Measurements from ENCODE around the gene MYCBP2. TPM values are rescaled to one million over a fixed set of nuclear protein-coding genes. Genes with fewer than 3 reads are reported as not detected.
A peak's percentile ranks its signal among the peaks of the same experiment; 100 is the strongest.

MYCBP2 gene
- total RNA-seq, 1 donor from 2014 or later, result 43.7 TPM

GRCh38 chr13:77062097-77062496 lies 264.8 kb downstream of the MYCBP2 start:
- ATAC-seq (ENCODE audit: poor library complexity) (no peak), DNase-seq (no peak)
- intact Hi-C loops (cut with DNase I), result no loop called here

- no peak for DNase-seq
- intact Hi-C loops (cut with DNase I), result no loop called here
- ATAC-seq (ENCODE audit: poor library complexity), result no peak
Observed at GRCh38 chr13:77061362-77061761, 265.5 kb downstream of the MYCBP2 start.

GRCh38 chr13:77056886-77057285 lies 270.0 kb downstream of the MYCBP2 start:
- DNase-seq (no peak), ATAC-seq (ENCODE audit: poor library complexity) (no peak)
- intact Hi-C loops (cut with DNase I), result no loop called here

DNA sequence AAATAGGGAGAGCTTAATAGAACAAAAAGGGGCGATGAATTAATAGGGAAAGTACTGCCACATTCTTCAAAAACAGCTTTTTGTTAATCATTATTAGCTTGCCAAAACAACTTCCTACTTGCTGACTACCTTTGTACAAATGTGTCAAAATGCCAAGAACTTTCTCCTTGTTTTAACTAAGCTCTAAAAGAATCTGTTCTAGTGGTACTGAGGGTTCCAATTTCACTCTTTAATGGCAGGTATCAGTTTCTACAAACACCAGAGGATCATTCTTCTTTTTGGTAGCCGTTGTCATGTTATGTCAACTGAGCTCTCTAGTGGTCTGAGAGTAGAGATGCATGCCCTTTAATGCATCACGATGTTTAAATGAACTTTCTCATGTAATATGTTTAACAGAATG lies 270.5 kb downstream of the MYCBP2 start:
- intact Hi-C loops (cut with DNase I), result no loop called here

DNA sequence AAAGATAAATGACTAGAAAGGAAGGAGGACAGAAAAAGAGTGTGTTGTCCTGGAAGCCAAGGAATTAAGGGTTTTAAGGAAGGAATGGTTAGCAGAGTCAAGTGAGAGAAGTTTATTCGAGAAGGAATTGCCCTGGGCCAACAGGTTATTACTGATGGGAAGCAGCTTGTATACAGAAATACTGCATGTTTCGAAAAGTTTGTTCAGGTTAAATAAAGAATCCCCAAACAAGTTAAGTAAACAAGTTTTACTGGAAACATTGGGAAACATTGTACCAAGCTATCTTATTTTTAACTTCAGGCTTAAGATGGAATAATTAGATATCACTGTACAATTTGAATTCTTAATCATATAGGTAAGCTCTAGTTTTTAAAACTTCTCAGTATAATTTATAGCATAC lies 271.7 kb downstream of the MYCBP2 start:
- intact Hi-C loops (cut with DNase I), result no loop called here
- ATAC-seq (ENCODE audit: poor library complexity) (no peak), DNase-seq (no peak)

More for the DNA sequence above, 270.5 kb downstream of the MYCBP2 start:
- no peak for ATAC-seq (ENCODE audit: poor library complexity)
- DNase-seq, result no peak

DNA sequence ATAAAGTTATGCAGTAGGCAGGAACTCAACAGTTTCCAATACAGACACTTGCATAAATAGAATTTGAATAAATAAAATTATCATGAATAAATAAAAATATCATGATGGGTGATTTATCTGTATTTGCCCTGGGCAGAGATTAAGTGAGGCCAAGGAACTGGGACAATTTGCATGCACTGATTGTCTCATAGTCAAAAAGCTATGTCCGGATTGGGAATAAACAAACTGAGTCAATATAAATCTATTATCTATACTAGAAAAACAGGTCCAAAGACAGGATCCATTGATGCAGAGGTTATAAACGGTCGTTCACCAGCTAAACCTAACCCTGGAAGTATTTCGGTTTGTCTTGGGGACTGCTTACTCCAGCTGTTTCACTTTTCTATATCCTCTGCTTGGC lies 273.7 kb downstream of the MYCBP2 start:
- ATAC-seq (ENCODE audit: poor library complexity), result no peak
- DNase-seq, result no peak
- intact Hi-C loops (cut with DNase I), result no loop called here

- DNase-seq (no peak), ATAC-seq (ENCODE audit: poor library complexity) (no peak)
- intact Hi-C loops (cut with DNase I), result no loop called here
Observed at GRCh38 chr13:77048681-77049080, 278.2 kb downstream of the MYCBP2 start.

DNA sequence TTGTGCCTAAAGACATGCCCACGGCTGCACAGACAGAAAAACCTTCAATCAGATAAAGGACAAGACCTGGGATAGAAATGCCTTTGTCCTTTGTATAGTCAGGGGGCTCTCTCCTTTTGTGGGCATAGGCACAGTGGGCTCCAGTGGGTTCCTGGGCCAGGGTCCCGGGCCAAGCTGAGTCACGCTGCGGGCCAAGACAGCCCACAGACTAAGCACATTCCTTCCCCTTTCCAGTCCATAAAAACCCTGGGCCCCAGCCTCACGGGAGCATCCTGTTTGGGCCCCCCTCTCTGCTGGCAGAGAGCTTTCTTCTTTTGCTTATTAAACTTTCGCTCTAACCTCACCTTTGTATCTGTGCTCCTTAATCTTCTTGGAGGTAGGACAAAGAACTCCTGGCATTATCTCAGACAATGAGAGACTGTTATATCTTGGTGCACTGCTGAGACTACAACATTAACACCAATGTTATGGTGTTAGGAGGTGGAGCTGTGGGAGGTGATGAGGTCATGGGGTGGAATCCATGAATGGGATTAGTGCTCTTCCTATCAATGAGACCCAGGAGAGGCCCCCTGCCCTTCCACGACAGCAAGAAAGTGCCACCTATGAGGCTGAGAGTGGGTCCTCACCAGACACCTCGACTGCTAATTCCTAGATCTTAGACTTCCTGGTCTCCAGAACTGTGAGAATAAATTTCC lies 279.1 kb downstream of the MYCBP2 start:
- no peak for DNase-seq
- ATAC-seq (ENCODE audit: poor library complexity), result no peak
- intact Hi-C loops (cut with DNase I), result no loop called here

DNA sequence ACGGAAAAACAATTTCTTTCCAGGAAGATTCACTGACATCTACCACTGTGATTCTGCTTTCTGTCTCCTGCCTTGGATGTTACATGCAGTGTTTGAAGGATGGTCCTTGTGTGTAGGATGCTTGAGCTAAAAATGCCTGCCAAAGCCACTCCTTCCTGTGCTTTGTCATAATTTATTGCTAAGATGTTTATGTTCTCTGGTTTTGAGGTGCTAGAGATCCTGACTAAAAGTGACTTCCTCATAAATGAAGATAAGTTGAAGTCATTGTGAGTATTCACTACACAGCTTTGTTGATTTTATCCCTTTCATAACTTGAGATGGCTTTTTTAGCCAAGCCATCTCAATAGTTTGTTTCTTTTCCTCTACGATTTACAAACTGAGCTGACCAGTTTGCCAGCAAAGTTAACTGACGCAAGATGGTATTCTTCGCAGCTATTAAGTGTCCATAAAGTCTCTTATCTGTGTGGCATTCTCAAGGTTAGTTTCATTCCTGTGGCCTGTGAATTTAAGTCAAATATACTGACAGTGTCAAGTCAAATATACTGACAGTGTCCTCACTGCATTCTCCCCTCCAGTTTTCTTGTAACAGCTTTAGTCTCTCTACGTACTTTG lies 284.2 kb downstream of the MYCBP2 start:
- ATAC-seq (ENCODE audit: poor library complexity), result no peak
- intact Hi-C loops (cut with DNase I), result no loop called here
- DNase-seq, result no peak

DNA sequence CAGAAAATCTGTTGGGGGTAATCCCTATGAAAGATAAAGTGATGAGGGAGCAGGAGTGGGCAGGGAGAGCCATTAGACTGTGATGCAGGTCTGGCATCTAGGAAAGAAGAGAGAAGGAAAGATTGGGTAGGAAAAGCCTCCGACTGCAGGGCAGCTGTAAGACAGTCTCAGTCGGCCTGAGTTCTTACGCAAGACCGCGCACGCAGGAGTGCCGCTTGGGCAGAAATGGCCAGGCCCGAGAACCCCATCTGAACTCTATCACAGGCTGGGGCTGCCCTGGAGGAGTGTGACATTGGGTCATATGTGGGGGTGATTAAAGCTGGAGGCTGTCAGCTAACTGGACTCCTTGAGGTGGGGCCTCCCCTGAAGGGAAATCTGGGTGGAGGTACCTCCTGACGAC lies 286.1 kb downstream of the MYCBP2 start:
- DNase-seq (no peak), ATAC-seq (ENCODE audit: poor library complexity) (no peak)
- intact Hi-C loops (cut with DNase I), result no loop called here

GRCh38 chr13:77040076-77040475 lies 286.8 kb downstream of the MYCBP2 start:
- DNase-seq, result no peak
- intact Hi-C loops (cut with DNase I), result no loop called here
- no peak for ATAC-seq (ENCODE audit: poor library complexity)

- intact Hi-C loops (cut with DNase I), result no loop called here
- ATAC-seq (ENCODE audit: poor library complexity), result no peak
- no peak for DNase-seq
Observed at GRCh38 chr13:77038907-77039480, 287.9 kb downstream of the MYCBP2 start.

DNA sequence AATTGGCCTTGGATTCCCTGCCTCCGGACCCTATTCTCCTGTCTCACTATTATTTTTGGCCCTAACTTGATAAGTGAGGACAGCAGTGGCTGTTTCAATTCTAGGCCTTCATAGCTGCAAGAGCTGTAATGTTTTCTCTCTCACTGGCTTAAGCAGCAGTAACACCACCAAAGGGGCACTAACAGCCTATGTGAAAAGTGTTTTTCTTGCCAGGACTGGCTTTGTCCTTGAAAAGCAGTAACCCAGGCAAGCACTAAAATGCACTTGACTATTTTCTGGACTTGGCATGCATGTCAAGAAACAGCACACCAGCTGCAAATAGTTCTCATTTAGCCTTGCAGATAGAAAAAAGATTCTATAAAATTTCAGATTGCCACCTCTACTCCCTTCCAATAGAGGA lies 290.6 kb downstream of the MYCBP2 start:
- intact Hi-C loops (cut with DNase I), result no loop called here
- ATAC-seq (ENCODE audit: poor library complexity) (no peak), DNase-seq (no peak)

- no peak for DNase-seq
- intact Hi-C loops (cut with DNase I), result no loop called here
- ATAC-seq (ENCODE audit: poor library complexity), result no peak
Observed at GRCh38 chr13:77034881-77035280, 292.0 kb downstream of the MYCBP2 start.

DNA sequence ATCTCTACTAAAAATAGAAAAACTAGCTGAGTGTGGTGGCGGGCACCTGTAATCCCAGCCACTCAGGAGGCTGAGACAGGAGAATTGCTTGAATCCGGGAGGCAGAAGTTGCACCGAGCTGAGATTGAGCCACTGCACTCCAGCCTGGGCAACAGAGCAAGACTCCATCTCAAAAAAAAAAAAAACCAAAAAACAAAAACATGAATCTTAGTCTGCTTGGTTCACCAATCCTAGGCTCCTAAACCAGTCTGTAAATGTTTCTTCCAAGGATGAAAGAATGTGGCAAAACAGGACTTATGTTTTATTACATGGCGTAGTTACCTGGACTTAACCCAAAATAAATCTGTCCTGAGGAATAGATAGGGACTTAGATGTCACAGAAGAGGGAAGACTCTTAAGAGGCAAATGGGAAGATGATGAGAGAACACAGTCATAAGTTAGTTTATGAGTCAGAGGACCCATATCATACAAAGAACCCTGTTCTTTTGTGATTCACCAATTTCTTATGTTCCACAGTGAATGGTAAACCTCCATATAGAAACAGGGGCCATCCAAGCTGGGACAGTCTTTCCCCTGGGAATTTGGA lies 293.1 kb downstream of the MYCBP2 start:
- no peak for DNase-seq
- ATAC-seq (ENCODE audit: poor library complexity), result no peak
- intact Hi-C loops (cut with DNase I), result no loop called here

DNA sequence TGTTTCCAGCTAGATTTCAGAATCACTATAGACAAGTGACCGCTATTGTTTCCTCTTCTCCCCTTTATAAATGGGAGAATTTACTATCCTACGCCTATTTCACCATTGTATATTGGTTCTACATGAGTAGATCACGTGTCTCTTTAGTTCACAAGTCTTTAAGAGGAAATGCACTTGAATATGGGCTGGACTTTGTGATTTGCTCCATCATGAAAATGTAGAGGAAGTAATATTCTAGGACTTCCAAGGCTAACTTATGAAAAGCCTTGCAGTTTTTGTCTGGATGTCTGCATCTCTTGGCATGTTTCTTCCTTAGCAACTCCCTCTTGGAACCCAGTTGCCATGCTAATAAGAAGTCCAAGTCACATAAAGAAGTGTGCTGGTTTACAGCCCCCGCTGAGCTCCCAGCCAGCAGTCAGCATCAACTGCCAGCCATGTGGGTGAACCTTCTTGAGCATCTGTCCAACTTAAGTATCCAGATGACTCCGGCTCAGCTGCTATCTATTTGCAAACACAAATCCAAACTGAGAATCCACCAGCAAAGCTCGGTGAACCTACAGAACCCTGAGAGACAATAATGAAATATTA lies 295.1 kb downstream of the MYCBP2 start:
- DNase-seq, result no peak
- no peak for ATAC-seq (ENCODE audit: poor library complexity)
- intact Hi-C loops (cut with DNase I), result no loop called here

GRCh38 chr13:77029436-77029835 lies 297.5 kb downstream of the MYCBP2 start:
- no peak for ATAC-seq (ENCODE audit: poor library complexity)
- DNase-seq, result no peak
- intact Hi-C loops (cut with DNase I), result no loop called here

- peak; percentile 21 for ATAC-seq (ENCODE audit: poor library complexity)
- intact Hi-C loops (cut with DNase I), result no loop called here
- no peak for DNase-seq
Observed at GRCh38 chr13:77028202-77028601, 298.7 kb downstream of the MYCBP2 start.

GRCh38 chr13:77026861-77027621 lies 299.9 kb downstream of the MYCBP2 start, which contains the start of gene FBXL3:
Gene FBXL3 (minus strand): TSS chr13:77027159. CDS start chr13:77021860, 5,299 bp downstream.
- DNase-seq (peak; percentile 92), ATAC-seq (ENCODE audit: poor library complexity) (peak; percentile 92)
- intact Hi-C loops (cut with DNase I), result no loop called here
